B cell (primary cell): Measurements from ENCODE around the gene TIPIN. TPM values are rescaled to one million over a fixed set of nuclear protein-coding genes. Genes with fewer than 3 reads are reported as not detected.
"Not testable (repeated sequence)": the region's sequence is repeated elsewhere in the genome, so short reads cannot be mapped to it uniquely, and the experiment has no call there.

ENCODE experiments used
- ATAC-seq: fragments of 200-7000 bp; cut with Tn5 transposase; one replicate; pipeline ENCODE4 v1.10.0; 2021; ENCODE audit warnings: low read depth, mild to moderate bottlenecking, moderate number of reproducible peaks, moderate library complexity
- CTCF ChIA-PET: fragments of 350-600 bp; sonication (Branson Sonifier 250); formaldehyde crosslinking; loops from one replicate; lab custom pipeline; 2021; ENCODE audit warnings: antibody characterized with exemption, inconsistent platforms; lab: Charles Lee
- POLR2A ChIA-PET: fragments of 350-600 bp; sonication (Branson Sonifier 250); formaldehyde crosslinking; loops from one replicate; lab custom pipeline; 2021; ENCODE audit warnings: antibody characterized with exemption; lab: Charles Lee
- DNase-seq: peaks from one replicate; pipeline ENCODE4 v3.0.0; 2013
- H2AFZ ChIP-seq: 2 replicates; pipeline ENCODE4 v1.6.1; 2012; ENCODE audit warnings: mild to moderate bottlenecking, low read depth, low read length; ENCODE audit not compliant: insufficient read depth, poor library complexity, severe bottlenecking
- H3K27ac ChIP-seq, 2 donors: 1 replicate in 1 of 2; 2 replicates in 1 of 2; pipeline ENCODE4 v1.5.1; 2012 to 2013; ENCODE audit warnings: low read length in 2 of 2, mild to moderate bottlenecking in 2 of 2, moderate library complexity in 1 of 2
- H3K27me3 ChIP-seq, 4 experiments: fragments of 200-600 bp in 1 of 4; sonication (generic) in 1 of 4; replicated peaks in 1 of 4; 1 replicate in 2 of 4; 2 replicates in 2 of 4; pipeline versions ENCODE4 v1.6.1 to v1.7.0; 2013 to 2016; ENCODE audit warnings: low read length in 3 of 4, mild to moderate bottlenecking in 2 of 4, mixed read lengths in 1 of 4, moderate library complexity in 1 of 4; ENCODE audit not compliant: insufficient read depth in 4 of 4, control insufficient read depth in 3 of 4; ENCODE audit errors: control extremely low read depth in 1 of 4
- H3K36me3 ChIP-seq, 2 experiments: replicated peaks in 1 of 2; 1 replicate in 1 of 2; 2 replicates in 1 of 2; pipeline versions ENCODE4 v1.6.1 to v1.7.1; 2013; ENCODE audit warnings: low read length in 1 of 2; ENCODE audit not compliant: insufficient read depth in 2 of 2, control insufficient read depth in 1 of 2; ENCODE audit errors: control extremely low read depth in 1 of 2, extremely low read depth in 1 of 2
- H3K4me1 ChIP-seq, 2 donors: fragments of 200-600 bp in 1 of 2; sonication (generic) in 1 of 2; 1 replicate in 1 of 2; 2 replicates in 1 of 2; pipeline versions ENCODE4 v1.5.1 to v1.6.1; 2013 to 2017; ENCODE audit warnings: low read length in 2 of 2; ENCODE audit not compliant: control insufficient read depth in 2 of 2, insufficient read depth in 2 of 2
- H3K4me2 ChIP-seq: replicated peaks from 2 replicates; pipeline ENCODE3; 2012; ENCODE audit warnings: mild to moderate bottlenecking, low read depth, low read length; ENCODE audit not compliant: poor library complexity, severe bottlenecking
- H3K4me3 ChIP-seq, 5 experiments: fragments of 200-600 bp in 1 of 5; sonication (generic) in 1 of 5; 1 replicate in 3 of 5; 2 replicates in 2 of 5; pipeline versions ENCODE4 v1.5.1 to v1.7.0; 2011 to 2016; ENCODE audit warnings: low read length in 4 of 5, mild to moderate bottlenecking in 4 of 5, low read depth in 2 of 5, control low read depth in 1 of 5, moderate library complexity in 1 of 5; ENCODE audit not compliant: insufficient read depth in 1 of 5; ENCODE audit errors: control extremely low read depth in 1 of 5, extremely low read depth in 1 of 5
- H3K79me2 ChIP-seq: fragments of 200-600 bp; sonication (generic); one replicate; pipeline ENCODE4 v1.6.0; 2016; ENCODE audit warnings: low read length; ENCODE audit not compliant: control insufficient read depth, insufficient read depth
- H3K9ac ChIP-seq: fragments of 200-600 bp; sonication (generic); 2 replicates; pipeline ENCODE4 v1.6.1; 2017; ENCODE audit warnings: mild to moderate bottlenecking, low read length, moderate library complexity
- H3K9me3 ChIP-seq, 3 donors: one replicate each; pipeline versions ENCODE4 v1.6.1 to v1.7.1; 2013; ENCODE audit warnings: low read length in 2 of 3; ENCODE audit not compliant: control insufficient read depth in 2 of 3, insufficient read depth in 1 of 3; ENCODE audit errors: control extremely low read depth in 1 of 3
- H4K20me1 ChIP-seq: 2 replicates; pipeline ENCODE4 v1.6.0; 2012; ENCODE audit warnings: mild to moderate bottlenecking, low read length; ENCODE audit not compliant: insufficient read depth, control insufficient read depth, poor library complexity, severe bottlenecking
- H3K27ac Mint-ChIP-seq: one replicate; pipeline ENCODE4 v1.8.0; 2021; ENCODE audit warnings: mixed read lengths
- H3K27me3 Mint-ChIP-seq: one replicate; pipeline ENCODE4 v1.8.0; 2021; ENCODE audit warnings: mixed read lengths
- H3K4me1 Mint-ChIP-seq: one replicate; pipeline ENCODE4 v1.8.0; 2021; ENCODE audit warnings: mixed read lengths
- H3K4me3 Mint-ChIP-seq: one replicate; pipeline ENCODE4 v1.8.0; 2021; ENCODE audit warnings: mixed read lengths
- H3K9me3 Mint-ChIP-seq: one replicate; pipeline ENCODE4 v1.8.0; 2022; ENCODE audit warnings: mixed read lengths; ENCODE audit not compliant: insufficient read depth
- CTCF ChIP-seq: fragments of 200-600 bp; IDR thresholded peaks from one replicate; pipeline ENCODE4 v1.8.0; 2022; ENCODE audit warnings: antibody characterized with exemption, mild to moderate bottlenecking
- EZH2 ChIP-seq: IDR thresholded peaks from 2 replicates; pipeline ENCODE4 v1.6.1; 2012; ENCODE audit warnings: borderline replicate concordance, low read depth, mild to moderate bottlenecking, moderate library complexity, low read length; ENCODE audit not compliant: insufficient read depth, poor library complexity, severe bottlenecking
- WGBS: methylation state at CpG from one replicate; pipeline ENCODE4 v1.1.5; 2013; ENCODE audit warnings: missing lambda C conversion rate; ENCODE audit not compliant: insufficient coverage; 5-methylcytosine and 5-hydroxymethylcytosine counted together
- intact Hi-C: fragments of 100-400 bp; cut with micrococcal nuclease; formaldehyde crosslinking; loops from one replicate; pipeline ENCODE4 v1.10.0; 2022
- polyA plus RNA-seq: library from polyadenylated mRNA; depleted of rRNA; stranded (reverse); fragments of >200 nt; gene quantifications from 2 replicates; pipeline ENCODE4 v1.2.3, GENCODE V29; 2012
- total RNA-seq, 2 donors: library from RNA; stranded (reverse); fragments of 120-200 nt in 1 of 2; gene quantifications; 1 replicate in 1 of 2; 2 replicates in 1 of 2; pipeline versions ENCODE4 v1.2.3 to v1.2.4, GENCODE V29; 2013 to 2022

TIPIN gene
- total and polyA plus RNA-seq, 2 donors (not counting 1 experiment from before 2014, with no cell fraction given), result 4.1 to 8.8 TPM

GRCh38 chr15:66306381-66306780 lies 50.1 kb downstream of the TIPIN start:
- H3K4me3 ChIP-seq, result no peak overlapping the region
- DNase-seq (no peak), ATAC-seq (no peak)
- Mint-ChIP-seq H3K27me3 (no peaks in the 10 kb centered on the region), H3K4me1 (no peaks in the 10 kb centered on the region), H3K4me3 (no peak overlapping the region), H3K9me3 (no peaks in the 10 kb centered on the region), H3K27ac (no peak overlapping the region)
- H3K4me2 ChIP-seq, result no peak overlapping the region
- POLR2A ChIA-PET, result no interaction called here
- no peak overlapping the region for H3K27ac ChIP-seq
- CTCF ChIA-PET, result interaction anchor here (1.3 kb wide), 1 partner anchor 18 kb away, joined by 3 read pairs; no protein-coding TSS in a partner anchor
- H3K27me3 ChIP-seq, result no peaks in the 10 kb centered on the region
- H3K9ac ChIP-seq, result no peak overlapping the region
- no peaks in the 10 kb centered on the region for H3K9me3 ChIP-seq
- TF ChIP-seq CTCF (no peak), EZH2 (no peak)
- H2AFZ ChIP-seq, result no peak overlapping the region
- no peaks in the 10 kb centered on the region for H4K20me1 ChIP-seq
- no peaks in the 10 kb centered on the region for H3K79me2 ChIP-seq
- peaks cover 16 to 33% of the 10 kb centered on the region in 2 experiments for H3K36me3 ChIP-seq
- no peaks in the 10 kb centered on the region for H3K4me1 ChIP-seq
- intact Hi-C loops, result no loop called here
- 100% methylated on average over 1 of the region's 3 CpGs for WGBS

- DNase-seq, H3K27me3 Mint-ChIP-seq, H3K9ac ChIP-seq, H3K4me1 ChIP-seq, H4K20me1 ChIP-seq, H3K79me2 ChIP-seq, intact Hi-C loops, POLR2A ChIA-PET, H3K27me3 ChIP-seq, H3K4me1 Mint-ChIP-seq, H3K9me3 Mint-ChIP-seq, H3K27ac Mint-ChIP-seq, H3K9me3 ChIP-seq, ATAC-seq, H2AFZ ChIP-seq, H3K27ac ChIP-seq, H3K4me3 Mint-ChIP-seq, H3K4me3 ChIP-seq, H3K4me2 ChIP-seq, CTCF ChIA-PET: not testable (repeated sequence)
- 88% methylated on average over 8 of the region's 10 CpGs for WGBS
- peaks cover 10 to 19% of the 10 kb centered on the region in 2 experiments for H3K36me3 ChIP-seq
Measured at GRCh38 chr15:66304425-66304824, 52.1 kb downstream of the TIPIN start.
